NB4 (cell line): ENCODE measurements around the gene COL4A1.

Source experiments
- MYC ChIP-seq: IDR thresholded peaks from 2 replicates; pipeline ENCODE4 v1.6.1; 2011; ENCODE audit warnings: low read depth, low read length
- POLR2A ChIP-seq: IDR thresholded peaks from 2 replicates; pipeline ENCODE4 v1.6.1; 2011; ENCODE audit warnings: mild to moderate bottlenecking; ENCODE audit not compliant: insufficient read length; ENCODE audit errors: extremely low read depth
- TF ChIP-seq, protein P1 (sequence below): IDR thresholded peaks from one replicate; pipeline ENCODE4 v1.5.1; 2012; ENCODE audit warnings: low read depth, low read length
- TF ChIP-seq, protein P2 (sequence below): IDR thresholded peaks from 2 replicates; pipeline ENCODE4 v1.6.1; 2011; ENCODE audit warnings: low read depth, low read length

DNA sequence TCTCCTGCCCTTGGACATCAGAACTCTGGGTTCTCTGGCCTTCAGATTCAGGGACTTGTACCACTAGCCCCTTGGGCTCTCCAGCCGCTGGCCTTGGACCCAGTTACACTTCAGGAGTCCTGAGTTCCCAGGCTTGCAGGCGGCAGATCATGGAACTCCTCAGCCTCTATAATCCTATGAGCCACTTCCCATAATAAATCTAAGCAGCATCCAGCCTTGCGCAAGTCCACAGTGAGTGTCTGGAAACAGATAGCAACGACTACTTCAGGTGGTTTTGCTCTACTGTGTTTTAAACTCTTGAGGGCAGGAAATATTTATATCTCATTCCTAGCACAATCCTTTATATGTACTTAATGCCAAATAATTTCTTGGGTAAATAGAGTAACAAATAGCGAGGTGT is 92.3 kb downstream of the COL4A1 start:
- TF ChIP-seq, protein P1, sequence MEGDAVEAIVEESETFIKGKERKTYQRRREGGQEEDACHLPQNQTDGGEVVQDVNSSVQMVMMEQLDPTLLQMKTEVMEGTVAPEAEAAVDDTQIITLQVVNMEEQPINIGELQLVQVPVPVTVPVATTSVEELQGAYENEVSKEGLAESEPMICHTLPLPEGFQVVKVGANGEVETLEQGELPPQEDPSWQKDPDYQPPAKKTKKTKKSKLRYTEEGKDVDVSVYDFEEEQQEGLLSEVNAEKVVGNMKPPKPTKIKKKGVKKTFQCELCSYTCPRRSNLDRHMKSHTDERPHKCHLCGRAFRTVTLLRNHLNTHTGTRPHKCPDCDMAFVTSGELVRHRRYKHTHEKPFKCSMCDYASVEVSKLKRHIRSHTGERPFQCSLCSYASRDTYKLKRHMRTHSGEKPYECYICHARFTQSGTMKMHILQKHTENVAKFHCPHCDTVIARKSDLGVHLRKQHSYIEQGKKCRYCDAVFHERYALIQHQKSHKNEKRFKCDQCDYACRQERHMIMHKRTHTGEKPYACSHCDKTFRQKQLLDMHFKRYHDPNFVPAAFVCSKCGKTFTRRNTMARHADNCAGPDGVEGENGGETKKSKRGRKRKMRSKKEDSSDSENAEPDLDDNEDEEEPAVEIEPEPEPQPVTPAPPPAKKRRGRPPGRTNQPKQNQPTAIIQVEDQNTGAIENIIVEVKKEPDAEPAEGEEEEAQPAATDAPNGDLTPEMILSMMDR: no peak
- TF ChIP-seq MYC (no peak), POLR2A (no peak)
- TF ChIP-seq, protein P2, sequence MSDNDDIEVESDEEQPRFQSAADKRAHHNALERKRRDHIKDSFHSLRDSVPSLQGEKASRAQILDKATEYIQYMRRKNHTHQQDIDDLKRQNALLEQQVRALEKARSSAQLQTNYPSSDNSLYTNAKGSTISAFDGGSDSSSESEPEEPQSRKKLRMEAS: no peak
